DND-41 (cell line): ENCODE measurements around the gene MT1E.

Experiments used
- CTCF ChIP-seq: IDR thresholded peaks from 2 replicates; pipeline ENCODE4 v1.5.1; 2012; ENCODE audit warnings: borderline replicate concordance, low read length, moderate library complexity, mild to moderate bottlenecking; ENCODE audit not compliant: poor library complexity, severe bottlenecking; ENCODE audit errors: extremely low read depth
- EZH2 ChIP-seq: IDR thresholded peaks from 3 replicates; pipeline ENCODE4 v1.6.1; 2012; ENCODE audit warnings: borderline replicate concordance, low read depth, mild to moderate bottlenecking, moderate library complexity, low read length, inconsistent platforms; ENCODE audit not compliant: severe bottlenecking

DNA sequence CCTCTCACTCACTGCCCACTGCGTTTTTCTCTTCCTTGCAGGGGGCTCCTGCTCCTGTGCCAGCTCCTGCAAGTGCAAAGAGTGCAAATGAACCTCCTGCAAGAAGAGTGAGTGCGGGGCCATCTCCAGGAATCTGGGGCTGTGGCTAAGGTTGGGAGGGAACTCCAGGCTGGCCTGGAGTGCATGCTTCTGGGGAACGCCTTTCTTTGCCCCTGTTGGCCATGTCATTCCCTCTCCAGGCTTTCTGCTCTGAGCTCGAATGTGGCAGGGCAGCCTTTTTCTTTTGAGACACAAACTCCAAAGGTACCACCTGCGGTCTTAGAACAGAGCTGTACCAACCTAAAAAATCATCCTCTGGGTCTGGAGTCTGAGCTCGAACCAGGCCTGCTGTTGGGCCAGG is 7.4 kb upstream of the MT1E start:
- no peak for TF ChIP-seq CTCF
- no peak for TF ChIP-seq EZH2
